Stimulated activated CD8-positive, alpha-beta memory T cell treated with anti-CD3 and anti-CD28 coated beads, Interleukin-15, amount 100 ng/mL, for 48 hours (primary cell): Measurements from ENCODE around the gene PNN.
"Not testable (repeated sequence)": the region's sequence is repeated elsewhere in the genome, so short reads cannot be mapped to it uniquely, and the experiment has no call there.

ENCODE experiments used
- DNase-seq, 2 donors: peaks; one replicate each; pipeline ENCODE4 v3.0.0-alpha.2; 2020; ENCODE audit warnings: low read depth in 2 of 2

Gene PNN

GRCh38 chr14:39229601-39230110 lies 54.6 kb downstream of the PNN start:
- no peak for DNase-seq

- DNase-seq, result no peak
Observed at GRCh38 chr14:39230416-39231035, 55.5 kb downstream of the PNN start.

- DNase-seq, result not testable (repeated sequence)
Observed at GRCh38 chr14:39231751-39232553, 56.9 kb downstream of the PNN start.
